Colonic mucosa (tissue), 4 donors: ENCODE measurements around the gene HSPA9. TPM values are rescaled to one million over a fixed set of nuclear protein-coding genes. Genes with fewer than 3 reads are reported as not detected.

ENCODE experiments used
- DNase-seq: peaks from one replicate; pipeline ENCODE4 v3.0.0-alpha.2; 2020
- H3K27ac ChIP-seq: fragments of 200-600 bp; one replicate; pipeline ENCODE4 v1.8.0; 2021
- H3K27me3 ChIP-seq: fragments of 200-600 bp; one replicate; pipeline ENCODE4 v1.8.0; 2021
- H3K36me3 ChIP-seq: fragments of 200-600 bp; one replicate; pipeline ENCODE4 v1.8.0; 2021
- H3K4me1 ChIP-seq: fragments of 200-600 bp; one replicate; pipeline ENCODE4 v1.8.0; 2021; ENCODE audit warnings: mild to moderate bottlenecking
- H3K4me3 ChIP-seq: fragments of 200-600 bp; one replicate; pipeline ENCODE4 v1.8.0; 2021
- H3K9ac ChIP-seq, 2 donors: one replicate each; pipeline ENCODE4 v1.7.0; 2013; ENCODE audit warnings: control low read depth in 2 of 2, low read depth in 2 of 2, low read length in 2 of 2
- H3K9me3 ChIP-seq: fragments of 200-600 bp; one replicate; pipeline ENCODE4 v1.8.0; 2021
- intact Hi-C: fragments of 100-400 bp; cut with DNase I; formaldehyde crosslinking; loops from one replicate; pipeline ENCODE4 v1.14.1; 2022
- total RNA-seq, 2 donors: library from RNA; stranded (reverse); fragmentation: NEBNext Ultra II Directional in 1 of 2; extraction: Animal tissue kit (Norgen Biotek cat#: 25700) in 1 of 2; gene quantifications; one replicate each; pipeline ENCODE4 v1.2.1, GENCODE V29; 2021
- TF ChIP-seq, protein P1 (sequence below): fragments of 200-600 bp; IDR thresholded peaks from one replicate; pipeline ENCODE4 v1.8.0; 2022; ENCODE audit warnings: antibody characterized with exemption, mild to moderate bottlenecking
- donor health status: healthy.
- donor health status: DM: no; HTN: no; CAD: no.
- donor health status: DM: no; HTN: no; CAD: no.

The HSPA9 gene
- total RNA-seq: 100 to 1,000 TPM; 196 to 289 TPM

- H3K4me1 ChIP-seq: no peaks in the 10 kb centered on the region
- intact Hi-C loops: no loop called here
Measured at GRCh38 chr5:138575194-138576015, at the start of gene HSPA9. Gene HSPA9, minus strand, starts transcription at chr5:138575401. Its CDS starts 83 bp downstream, at chr5:138575318.

DNA sequence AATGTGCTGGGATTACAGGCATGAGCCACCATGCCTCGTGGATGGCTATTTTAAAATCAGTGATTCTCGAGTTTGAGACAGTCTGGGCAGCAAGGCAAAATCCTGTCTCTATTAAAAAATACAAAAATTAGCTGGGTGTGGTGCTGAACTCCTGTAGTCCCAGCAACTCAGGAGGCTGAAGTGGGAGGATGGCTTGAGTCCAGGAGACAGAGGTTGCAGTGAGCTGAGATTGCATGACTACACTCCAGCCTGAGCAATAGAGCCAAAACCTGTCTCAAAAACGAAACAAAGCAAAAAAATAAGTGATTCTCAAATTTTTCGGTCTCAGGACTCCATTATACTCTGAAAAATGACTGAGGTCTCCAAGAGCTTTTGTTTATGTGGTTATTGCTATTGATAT is 47.9 kb upstream of the HSPA9 start:
- Histone ChIP-seq H3K4me3 (no peak overlapping the region), H3K9me3 (no peaks in the 10 kb centered on the region), H3K27me3 (no peaks in the 10 kb centered on the region), H3K36me3 (no peaks in the 10 kb centered on the region), H3K4me1 (no peaks in the 10 kb centered on the region), H3K27ac (no peak overlapping the region), H3K9ac (no peak overlapping the region)
- intact Hi-C loops: no loop called here
- no peak for DNase-seq
- TF ChIP-seq, protein P1, sequence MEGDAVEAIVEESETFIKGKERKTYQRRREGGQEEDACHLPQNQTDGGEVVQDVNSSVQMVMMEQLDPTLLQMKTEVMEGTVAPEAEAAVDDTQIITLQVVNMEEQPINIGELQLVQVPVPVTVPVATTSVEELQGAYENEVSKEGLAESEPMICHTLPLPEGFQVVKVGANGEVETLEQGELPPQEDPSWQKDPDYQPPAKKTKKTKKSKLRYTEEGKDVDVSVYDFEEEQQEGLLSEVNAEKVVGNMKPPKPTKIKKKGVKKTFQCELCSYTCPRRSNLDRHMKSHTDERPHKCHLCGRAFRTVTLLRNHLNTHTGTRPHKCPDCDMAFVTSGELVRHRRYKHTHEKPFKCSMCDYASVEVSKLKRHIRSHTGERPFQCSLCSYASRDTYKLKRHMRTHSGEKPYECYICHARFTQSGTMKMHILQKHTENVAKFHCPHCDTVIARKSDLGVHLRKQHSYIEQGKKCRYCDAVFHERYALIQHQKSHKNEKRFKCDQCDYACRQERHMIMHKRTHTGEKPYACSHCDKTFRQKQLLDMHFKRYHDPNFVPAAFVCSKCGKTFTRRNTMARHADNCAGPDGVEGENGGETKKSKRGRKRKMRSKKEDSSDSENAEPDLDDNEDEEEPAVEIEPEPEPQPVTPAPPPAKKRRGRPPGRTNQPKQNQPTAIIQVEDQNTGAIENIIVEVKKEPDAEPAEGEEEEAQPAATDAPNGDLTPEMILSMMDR: no peak

More at GRCh38 chr5:138575194-138576015, at the start of gene HSPA9:
- peak within 1 kb of the TSS; percentile 87 for H3K4me3 ChIP-seq
- TF ChIP-seq, protein P1: no peak
- peak within 1 kb of the TSS; percentile 94 to 97 for H3K9ac ChIP-seq
- peaks cover 17% of the 10 kb centered on the region for H3K36me3 ChIP-seq
- no peaks in the 10 kb centered on the region for H3K27me3 ChIP-seq
- DNase-seq: peak; percentile 98
- H3K27ac ChIP-seq: peak within 1 kb of the TSS; percentile 96
- no peaks in the 10 kb centered on the region for H3K9me3 ChIP-seq

- H3K9ac ChIP-seq: no peak overlapping the region
- H3K4me1 ChIP-seq: no peaks in the 10 kb centered on the region
- no peak overlapping the region for H3K27ac ChIP-seq
- no peak for DNase-seq
- intact Hi-C loops: no loop called here
- no peaks in the 10 kb centered on the region for H3K36me3 ChIP-seq
- TF ChIP-seq, protein P1: no peak
- no peak overlapping the region for H3K4me3 ChIP-seq
- no peaks in the 10 kb centered on the region for H3K27me3 ChIP-seq
- no peaks in the 10 kb centered on the region for H3K9me3 ChIP-seq
Measured at GRCh38 chr5:138622051-138622450, 46.9 kb upstream of the HSPA9 start.

GRCh38 chr5:138620663-138621224 is 45.5 kb upstream of the HSPA9 start:
- no peak overlapping the region for H3K27ac ChIP-seq
- intact Hi-C loops: no loop called here
- H3K9ac ChIP-seq: no peak overlapping the region
- H3K4me3 ChIP-seq: no peak overlapping the region
- H3K9me3 ChIP-seq: no peaks in the 10 kb centered on the region
- H3K36me3 ChIP-seq: no peaks in the 10 kb centered on the region
- no peaks in the 10 kb centered on the region for H3K27me3 ChIP-seq
- TF ChIP-seq, protein P1: no peak
- no peak for DNase-seq
- no peaks in the 10 kb centered on the region for H3K4me1 ChIP-seq

DNA sequence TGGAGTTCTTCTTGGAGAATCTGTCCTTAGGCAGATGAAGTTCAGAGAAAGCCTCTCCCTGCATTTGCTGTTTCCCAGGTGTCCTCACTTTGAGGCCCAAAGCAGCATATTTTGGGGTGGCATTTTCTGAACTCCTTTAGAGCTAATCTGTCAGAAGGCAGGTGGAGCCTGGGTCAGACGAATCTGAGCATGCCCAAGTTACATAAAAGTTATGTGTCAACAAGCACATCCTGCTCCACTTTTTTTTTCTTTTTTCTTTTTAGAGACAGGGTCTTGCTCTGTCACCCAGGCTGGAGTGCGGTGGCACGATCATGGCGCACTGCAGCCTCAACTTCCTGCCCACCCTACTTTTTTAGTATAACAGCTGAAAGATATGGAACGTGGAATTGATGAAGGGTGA is 41.3 kb upstream of the HSPA9 start:
- no peak overlapping the region for H3K27ac ChIP-seq
- H3K4me3 ChIP-seq: no peak overlapping the region
- TF ChIP-seq, protein P1: no peak
- H3K27me3 ChIP-seq: no peaks in the 10 kb centered on the region
- intact Hi-C loops: no loop called here
- H3K4me1 ChIP-seq: no peaks in the 10 kb centered on the region
- no peaks in the 10 kb centered on the region for H3K9me3 ChIP-seq
- no peak overlapping the region for H3K9ac ChIP-seq
- no peaks in the 10 kb centered on the region for H3K36me3 ChIP-seq
- no peak for DNase-seq
